BLaER1 (cell line): ENCODE data around the gene HEXA.

Experiments used
- H3K27ac ChIP-seq: shearing (Covaris generic); formaldehyde crosslinking; 2 replicates; pipeline ENCODE4 v1.8.1; 2022
- H3K27me3 ChIP-seq: shearing (Covaris generic); formaldehyde crosslinking; 2 replicates; pipeline ENCODE4 v1.8.1; 2022
- H3K36me3 ChIP-seq: shearing (Covaris generic); formaldehyde crosslinking; 2 replicates; pipeline ENCODE4 v1.8.1; 2022
- H3K4me1 ChIP-seq: shearing (Covaris generic); formaldehyde crosslinking; 2 replicates; pipeline ENCODE4 v1.8.1; 2022
- H3K4me2 ChIP-seq: shearing (Covaris generic); formaldehyde crosslinking; 2 replicates; pipeline ENCODE4 v1.8.1; 2022
- H3K4me3 ChIP-seq: shearing (Covaris generic); formaldehyde crosslinking; 2 replicates; pipeline ENCODE4 v1.8.1; 2022
- H3K9ac ChIP-seq: shearing (Covaris generic); formaldehyde crosslinking; 2 replicates; pipeline ENCODE4 v1.8.1; 2022
- H3K9me3 ChIP-seq: shearing (Covaris generic); formaldehyde crosslinking; 2 replicates; pipeline ENCODE4 v1.8.1; 2022
- H4K20me1 ChIP-seq: shearing (Covaris generic); formaldehyde crosslinking; 2 replicates; pipeline ENCODE4 v1.8.1; 2022
- Cebpa-rat ChIP-seq: shearing (Covaris generic); IDR thresholded peaks from 2 replicates; pipeline ENCODE4 v1.8.1; 2022

The HEXA gene

GRCh38 chr15:72353266-72353665 is 22.5 kb downstream of the HEXA start:
- Histone ChIP-seq H3K36me3 (peaks cover 100% of the 10 kb centered on the region), H3K9ac (no peak overlapping the region), H3K4me3 (no peak overlapping the region), H3K9me3 (no peaks in the 10 kb centered on the region), H4K20me1 (peaks cover 49% of the 10 kb centered on the region), H3K4me2 (no peak overlapping the region), H3K4me1 (no peaks in the 10 kb centered on the region; the same call in 1 of the 2 replicates), H3K27ac (no peak overlapping the region), H3K27me3 (no peaks in the 10 kb centered on the region)
- no peak for TF ChIP-seq Cebpa-rat

GRCh38 chr15:72345806-72346205 is 30.0 kb downstream of the HEXA start:
- no peaks in the 10 kb centered on the region; the same call in 1 of the 2 replicates for H3K4me1 ChIP-seq
- H3K4me2 ChIP-seq: no peak overlapping the region
- H4K20me1 ChIP-seq: 0 out of 2 replicates have a peak, but pooled peaks cover 9% of the 10 kb centered on the region
- no peak overlapping the region for H3K27ac ChIP-seq
- H3K9ac ChIP-seq: no peak overlapping the region
- no peak overlapping the region for H3K4me3 ChIP-seq
- H3K27me3 ChIP-seq: no peaks in the 10 kb centered on the region
- no peaks in the 10 kb centered on the region for H3K9me3 ChIP-seq
- H3K36me3 ChIP-seq: peaks cover 91% of the 10 kb centered on the region
- no peak for TF ChIP-seq Cebpa-rat

- no peaks in the 10 kb centered on the region for H3K9me3 ChIP-seq
- no peaks in the 10 kb centered on the region for H3K27me3 ChIP-seq
- H3K4me1 ChIP-seq: no peaks in the 10 kb centered on the region; the same call in 1 of the 2 replicates
- H3K4me2 ChIP-seq: no peak overlapping the region
- no peak overlapping the region for H3K4me3 ChIP-seq
- H4K20me1 ChIP-seq: 0 out of 2 replicates have a peak, but pooled peaks cover 9% of the 10 kb centered on the region
- H3K27ac ChIP-seq: no peak overlapping the region
- peaks cover 86% of the 10 kb centered on the region for H3K36me3 ChIP-seq
- no peak for TF ChIP-seq Cebpa-rat
- H3K9ac ChIP-seq: no peak overlapping the region
Measured at GRCh38 chr15:72345280-72345679, 30.5 kb downstream of the HEXA start.

- Histone ChIP-seq H3K4me3 (no peak overlapping the region), H3K4me1 (no peaks in the 10 kb centered on the region; the same call in 1 of the 2 replicates), H3K36me3 (peaks cover 79% of the 10 kb centered on the region), H3K27me3 (no peaks in the 10 kb centered on the region), H3K9me3 (no peaks in the 10 kb centered on the region), H4K20me1 (0 out of 2 replicates have a peak, but pooled peaks cover 9% of the 10 kb centered on the region), H3K4me2 (no peak overlapping the region), H3K27ac (no peak overlapping the region), H3K9ac (no peak overlapping the region)
- no peak for TF ChIP-seq Cebpa-rat
Measured at GRCh38 chr15:72344602-72345001, 31.2 kb downstream of the HEXA start.

- Histone ChIP-seq H3K36me3 (peaks cover 75% of the 10 kb centered on the region), H3K4me2 (no peak overlapping the region), H3K27me3 (no peaks in the 10 kb centered on the region), H3K4me3 (no peak overlapping the region), H4K20me1 (no peaks in the 10 kb centered on the region), H3K9ac (no peak overlapping the region), H3K9me3 (no peaks in the 10 kb centered on the region), H3K27ac (no peak overlapping the region), H3K4me1 (no peaks in the 10 kb centered on the region)
- TF ChIP-seq Cebpa-rat: no peak
Measured at GRCh38 chr15:72342385-72342784, 33.4 kb downstream of the HEXA start.

GRCh38 chr15:72341361-72341760 is 34.5 kb downstream of the HEXA start:
- no peaks in the 10 kb centered on the region for H4K20me1 ChIP-seq
- TF ChIP-seq Cebpa-rat: no peak

GRCh38 chr15:72340366-72340765 is 35.4 kb downstream of the HEXA start:
- no peak overlapping the region for H3K27ac ChIP-seq
- H3K36me3 ChIP-seq: peaks cover 61% of the 10 kb centered on the region
- no peaks in the 10 kb centered on the region for H3K4me1 ChIP-seq
- H4K20me1 ChIP-seq: no peaks in the 10 kb centered on the region
- no peak overlapping the region for H3K9ac ChIP-seq
- H3K27me3 ChIP-seq: no peaks in the 10 kb centered on the region
- TF ChIP-seq Cebpa-rat: no peak
- no peak overlapping the region for H3K4me2 ChIP-seq
- H3K9me3 ChIP-seq: no peaks in the 10 kb centered on the region
- no peak overlapping the region for H3K4me3 ChIP-seq

More at GRCh38 chr15:72341361-72341760, 34.5 kb downstream of the HEXA start:
- H3K9ac ChIP-seq: no peak overlapping the region
- no peak overlapping the region for H3K27ac ChIP-seq
- no peak overlapping the region for H3K4me3 ChIP-seq
- H3K4me2 ChIP-seq: no peak overlapping the region
- no peaks in the 10 kb centered on the region for H3K27me3 ChIP-seq
- no peaks in the 10 kb centered on the region for H3K4me1 ChIP-seq
- no peaks in the 10 kb centered on the region for H3K9me3 ChIP-seq
- H3K36me3 ChIP-seq: peaks cover 70% of the 10 kb centered on the region

GRCh38 chr15:72339777-72340177 is 36.0 kb downstream of the HEXA start:
- Histone ChIP-seq H3K4me1 (no peaks in the 10 kb centered on the region), H3K27ac (no peak overlapping the region), H3K9me3 (peaks cover 5% of the 10 kb centered on the region; the same call in 1 of the 2 replicates), H3K27me3 (no peaks in the 10 kb centered on the region), H3K4me3 (no peak overlapping the region), H3K9ac (no peak overlapping the region), H3K36me3 (peaks cover 55% of the 10 kb centered on the region), H4K20me1 (no peaks in the 10 kb centered on the region), H3K4me2 (no peak overlapping the region)
- no peak for TF ChIP-seq Cebpa-rat

GRCh38 chr15:72338617-72339321 is 37.0 kb downstream of the HEXA start:
- peaks cover 45% of the 10 kb centered on the region for H3K36me3 ChIP-seq
- H3K4me2 ChIP-seq: no peak overlapping the region
- no peak overlapping the region for H3K9ac ChIP-seq
- H3K9me3 ChIP-seq: peaks cover 5% of the 10 kb centered on the region; the same call in 1 of the 2 replicates
- H3K27ac ChIP-seq: no peak overlapping the region
- H4K20me1 ChIP-seq: no peaks in the 10 kb centered on the region
- H3K27me3 ChIP-seq: no peaks in the 10 kb centered on the region
- no peak overlapping the region for H3K4me3 ChIP-seq
- TF ChIP-seq Cebpa-rat: no peak
- no peaks in the 10 kb centered on the region for H3K4me1 ChIP-seq

- no peaks in the 10 kb centered on the region for H3K27me3 ChIP-seq
- H3K4me2 ChIP-seq: no peak overlapping the region
- TF ChIP-seq Cebpa-rat: no peak
- peaks cover 5% of the 10 kb centered on the region; the same call in 1 of the 2 replicates for H3K9me3 ChIP-seq
- H3K4me1 ChIP-seq: no peaks in the 10 kb centered on the region
- H3K9ac ChIP-seq: no peak overlapping the region
- H3K27ac ChIP-seq: no peak overlapping the region
- H4K20me1 ChIP-seq: no peaks in the 10 kb centered on the region
- H3K36me3 ChIP-seq: peaks cover 38% of the 10 kb centered on the region
- H3K4me3 ChIP-seq: no peak overlapping the region
Measured at GRCh38 chr15:72338148-72338547, 37.7 kb downstream of the HEXA start.
